Activated T-helper 1 cell treated with anti-CD3 and anti-CD28 coated beads, Interleukin-2, amount 50 U/mL, for 16 hours (primary cell): Measurements from ENCODE around the gene IDH1.
"Not testable (repeated sequence)": the region's sequence is repeated elsewhere in the genome, so short reads cannot be mapped to it uniquely, and the experiment has no call there.

Experiments
- DNase-seq, 2 donors: peaks; one replicate each; pipeline ENCODE4 v3.0.0-alpha.2; 2020; ENCODE audit warnings: low read depth in 1 of 2, low spot score in 1 of 2

Gene IDH1

GRCh38 chr2:208256849-208257813 is 2.3 kb upstream of the IDH1 start:
- DNase-seq, result not testable (repeated sequence)

- DNase-seq, result no peak
These were observed 1.4 kb upstream of the IDH1 start for GRCh38 chr2:208256192-208256782.

- DNase-seq, result no peak
These were observed 761 bp upstream of the IDH1 start for GRCh38 chr2:208255557-208256106.

DNA sequence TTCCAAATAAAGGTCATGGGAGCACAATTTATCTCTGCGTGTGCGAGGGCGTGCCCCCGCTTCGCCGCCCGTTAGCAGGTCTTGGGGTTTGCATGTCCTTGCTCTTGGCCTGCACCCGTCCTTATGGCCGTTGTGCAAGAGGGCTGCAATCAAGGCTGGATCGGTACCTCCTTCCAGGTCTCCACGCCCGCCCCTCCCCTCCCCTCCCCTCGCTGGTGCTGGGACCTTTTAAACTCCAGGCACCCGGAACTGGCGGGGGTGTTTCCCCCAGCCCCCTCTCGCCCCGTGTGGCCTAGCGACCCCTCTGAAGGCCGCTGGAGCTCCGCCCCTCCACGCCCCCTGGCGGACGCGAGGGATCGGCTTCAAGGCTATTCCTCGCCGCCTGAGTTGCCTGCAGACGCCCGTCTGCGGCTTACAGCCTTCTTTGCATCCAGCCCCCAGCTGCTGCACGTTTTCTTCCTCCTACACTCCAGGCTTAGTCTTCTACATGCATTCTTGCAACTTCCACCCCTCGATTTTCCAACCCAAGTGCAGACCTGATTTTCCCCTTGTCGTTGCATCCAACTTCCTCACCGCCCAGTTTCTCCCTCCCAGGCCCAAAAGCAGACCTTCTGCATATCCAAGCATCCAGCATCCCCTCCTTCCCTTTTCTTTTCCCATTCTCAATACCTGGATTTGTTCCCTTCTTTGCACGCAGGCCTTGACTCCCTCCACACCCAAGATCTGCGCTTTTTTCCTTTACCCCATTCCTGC is 577 bp downstream of the IDH1 start:
- peak; percentile 57 to 72 for DNase-seq

DNA sequence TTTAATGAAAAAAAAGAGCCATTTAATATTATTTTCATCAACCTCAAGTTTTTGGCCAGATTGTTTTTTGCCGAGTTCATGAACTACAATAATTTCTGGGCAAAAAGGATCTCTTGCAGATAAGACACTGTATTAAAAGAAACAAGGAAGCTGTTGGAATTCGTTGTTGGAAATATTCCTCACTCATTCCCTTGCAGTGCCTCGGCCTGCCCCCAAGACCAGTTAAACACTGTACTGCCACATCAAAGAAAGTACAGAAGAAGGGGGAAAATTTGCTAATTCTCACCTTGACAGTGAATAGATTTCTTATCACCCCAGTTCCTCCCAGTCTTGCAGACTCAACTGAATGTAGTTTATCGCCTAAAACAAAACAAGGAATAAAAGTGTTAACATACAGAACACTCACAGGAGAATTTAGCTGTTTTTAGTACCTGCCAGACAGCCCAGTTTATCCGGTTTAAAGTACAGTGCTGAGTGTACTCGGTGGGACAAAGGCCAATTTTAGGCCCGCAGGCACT is 1.2 kb downstream of the IDH1 start:
- no peak for DNase-seq

DNA sequence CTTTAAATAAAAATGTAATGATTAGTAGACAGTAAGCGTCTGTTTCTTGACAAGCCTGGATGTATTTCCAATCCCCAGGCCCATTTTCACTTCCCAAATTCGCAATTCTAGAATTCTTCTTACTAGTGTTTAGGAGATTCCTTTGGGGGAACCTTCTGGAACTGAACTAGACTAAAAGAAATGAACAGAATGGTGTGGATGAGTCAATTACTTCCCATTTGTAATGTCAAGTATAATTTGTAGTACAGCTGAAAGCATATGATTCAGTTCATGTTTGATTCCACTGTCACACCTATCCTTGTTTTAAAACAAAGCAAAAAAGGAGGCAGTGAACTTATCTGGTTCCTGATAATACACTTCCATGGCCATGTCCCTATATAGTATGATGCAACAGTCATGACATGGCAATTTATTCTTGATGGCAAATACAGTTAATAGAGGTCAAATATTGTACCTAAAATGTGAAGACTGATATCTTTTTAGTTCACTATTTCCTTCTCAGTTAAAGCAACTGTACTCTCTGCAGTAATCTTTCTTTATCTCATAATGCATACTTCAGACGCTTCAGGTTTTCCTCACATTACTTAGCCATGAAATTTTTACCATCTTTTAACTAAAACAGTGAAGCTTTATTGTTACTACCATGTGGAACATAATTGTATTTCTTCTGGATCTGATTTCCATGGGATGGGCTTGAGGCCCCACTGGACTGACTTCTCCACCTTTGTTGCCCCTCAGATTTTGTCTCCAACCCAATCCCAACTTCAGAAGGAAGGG is 2.0 kb downstream of the IDH1 start:
- DNase-seq, result no peak

DNA sequence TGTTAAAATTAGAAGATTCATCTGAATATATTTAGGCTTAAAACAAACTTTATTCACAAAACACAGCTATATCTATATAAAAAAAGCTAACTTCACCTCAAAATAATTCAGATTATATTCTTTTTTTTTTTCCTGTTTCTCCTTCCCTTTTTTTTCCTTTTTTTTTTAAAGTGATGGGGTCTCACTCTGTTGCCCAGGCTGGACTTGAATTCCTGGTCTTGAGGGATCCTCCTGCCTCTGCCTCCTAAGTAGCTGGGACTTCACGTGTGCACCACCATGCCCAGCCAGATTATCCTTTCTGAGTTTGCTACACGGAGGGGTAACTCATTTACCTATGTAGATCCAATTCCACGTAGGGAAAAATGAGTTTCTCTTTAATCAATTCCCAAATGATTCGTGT is 3.8 kb downstream of the IDH1 start:
- DNase-seq, result no peak

DNA sequence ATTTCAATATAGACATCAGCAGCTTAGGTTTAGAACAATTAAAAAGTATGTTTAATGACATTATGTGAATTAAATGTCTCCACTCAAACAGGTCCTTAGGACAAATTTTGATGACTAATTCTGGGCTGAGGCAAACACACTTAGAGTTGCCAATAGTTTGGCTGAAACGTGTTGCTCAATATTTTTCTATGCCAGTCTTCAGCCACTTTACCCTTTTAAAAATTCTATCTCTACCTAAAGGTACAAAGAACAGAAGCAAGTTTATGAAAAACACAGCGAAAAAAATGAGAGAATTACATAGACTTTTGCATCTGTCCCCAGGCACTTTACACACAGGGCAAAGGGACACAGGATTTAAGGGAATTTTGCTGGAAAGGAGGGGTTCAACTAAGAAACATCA is 4.5 kb downstream of the IDH1 start:
- no peak for DNase-seq

DNA sequence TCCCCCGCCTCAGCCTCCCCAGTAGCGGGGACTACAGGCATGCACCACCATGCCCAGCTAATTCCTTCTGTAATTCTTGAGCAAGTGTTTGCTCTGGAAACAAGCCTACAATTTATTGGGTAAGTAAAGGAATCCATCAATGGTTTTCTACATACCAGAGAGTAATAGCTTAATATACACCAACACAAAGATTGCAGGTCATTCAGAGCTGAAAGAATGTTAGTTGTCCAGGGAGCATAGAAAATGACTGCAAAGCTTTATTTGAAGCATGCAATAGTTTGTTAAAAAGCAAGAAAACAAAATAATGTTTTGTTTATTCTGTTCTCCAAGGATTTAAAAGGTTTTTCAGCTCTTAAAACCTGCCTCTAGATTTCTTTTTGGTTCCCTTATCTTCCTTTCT is 5.6 kb downstream of the IDH1 start:
- DNase-seq, result no peak

DNA sequence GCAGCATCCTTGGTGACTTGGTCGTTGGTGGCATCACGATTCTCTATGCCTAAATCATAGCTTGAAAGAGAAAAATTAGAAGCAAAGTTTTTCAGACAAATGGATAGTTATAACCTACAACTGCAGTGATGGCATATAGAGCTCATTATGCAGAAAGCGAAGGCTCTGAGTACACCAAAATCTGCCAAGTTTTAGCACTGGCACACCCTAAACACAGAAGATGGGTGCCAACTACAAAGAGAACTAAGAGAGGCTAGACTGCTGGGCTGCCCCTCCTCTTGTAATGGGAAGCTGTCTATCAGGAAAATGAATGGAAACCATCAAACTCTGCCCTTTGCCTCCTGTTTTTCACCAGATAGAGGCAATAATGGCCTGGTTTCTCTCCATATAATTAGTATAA is 6.3 kb downstream of the IDH1 start:
- no peak for DNase-seq

GRCh38 chr2:208245746-208246145 is 9.1 kb downstream of the IDH1 start:
- no peak for DNase-seq

DNA sequence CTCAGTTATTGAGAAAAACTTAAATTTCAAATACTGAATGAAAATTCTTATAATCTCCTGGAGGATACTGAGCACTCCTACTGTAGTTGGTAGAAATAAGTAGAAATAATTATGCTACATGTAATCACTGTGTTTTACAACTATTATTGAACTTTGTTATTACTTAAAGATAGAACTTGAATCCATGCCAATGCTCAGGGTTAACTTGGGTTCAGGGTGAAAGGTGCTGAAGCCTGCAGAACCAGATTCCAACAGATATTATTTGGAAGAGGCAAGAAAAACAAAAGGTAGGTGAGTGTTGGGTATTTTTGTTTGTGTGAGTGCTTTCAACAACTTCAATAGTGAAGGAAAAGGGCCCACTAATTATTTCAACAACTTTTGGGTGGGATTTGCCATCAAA is 10.4 kb downstream of the IDH1 start:
- no peak for DNase-seq

GRCh38 chr2:208240619-208241209 is 14.2 kb downstream of the IDH1 start:
- DNase-seq, result no peak

DNA sequence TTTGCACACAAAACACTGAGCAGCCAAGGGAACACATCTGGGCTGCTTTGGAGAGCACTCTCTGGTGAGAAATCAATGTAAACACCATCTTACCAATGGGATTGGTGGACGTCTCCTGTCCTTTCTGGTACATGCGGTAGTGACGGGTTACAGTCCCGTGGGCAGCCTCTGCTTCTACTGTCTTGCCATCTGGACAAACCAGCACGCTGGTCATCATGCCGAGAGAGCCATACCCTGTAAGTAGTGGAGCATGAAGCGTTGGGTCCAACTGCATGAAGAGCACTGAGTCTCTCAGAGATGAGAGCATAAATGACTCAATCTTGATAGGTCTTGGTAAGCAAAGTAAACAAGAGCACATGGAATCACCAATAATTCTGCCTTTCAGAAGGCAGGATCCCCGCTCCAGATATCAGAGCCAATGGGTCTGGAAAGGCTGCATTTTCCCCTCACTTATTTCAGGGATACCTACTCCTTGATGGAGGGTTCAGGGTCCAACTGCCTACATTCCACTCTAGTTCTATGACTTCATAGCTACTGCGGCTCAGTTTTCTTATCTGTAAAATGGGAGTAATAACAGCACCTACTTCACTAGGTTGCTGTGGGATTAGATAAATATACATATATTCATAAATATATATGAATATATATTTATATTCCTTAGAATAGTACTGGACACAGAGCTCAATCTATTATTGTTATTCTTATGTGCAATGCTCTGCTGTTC is 14.9 kb downstream of the IDH1 start:
- DNase-seq, result no peak

DNA sequence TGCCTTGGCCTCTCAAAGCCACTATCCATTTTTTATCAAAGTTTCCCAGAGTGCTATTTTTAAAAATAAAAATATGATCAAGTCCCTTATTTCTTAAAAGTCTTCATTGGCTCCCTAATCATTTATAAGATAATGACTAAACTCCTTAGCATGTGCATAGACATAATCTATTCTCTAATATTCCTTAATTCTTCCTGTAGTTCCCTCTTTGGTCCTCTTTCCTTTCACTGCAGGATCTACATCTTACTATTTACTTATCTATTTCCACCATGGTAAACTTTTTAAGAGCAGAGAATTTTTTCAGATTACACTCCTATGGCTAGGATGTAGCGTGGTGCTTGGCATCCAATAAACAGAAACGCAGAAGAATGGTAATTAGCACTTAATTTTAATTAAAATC is 19.0 kb downstream of the IDH1 start:
- DNase-seq, result no peak

DNA sequence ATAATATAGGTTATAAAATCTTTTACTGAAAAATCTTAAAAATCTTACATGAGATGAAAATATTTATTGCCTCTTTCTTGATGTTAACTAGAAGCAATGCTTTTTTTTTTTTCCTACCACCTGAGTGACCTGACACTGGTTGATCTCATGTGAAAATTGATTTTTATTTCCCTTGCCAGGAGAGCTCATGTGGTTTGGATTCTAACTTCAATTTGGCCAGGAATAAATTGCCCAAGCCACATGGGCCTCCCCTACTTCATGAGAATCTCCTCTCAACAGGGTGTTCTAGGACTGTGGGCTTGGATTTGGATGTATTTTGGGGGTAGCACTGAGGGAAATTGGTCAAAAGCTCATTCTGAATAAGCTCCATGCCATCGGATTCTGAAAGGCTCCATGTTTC is 20.1 kb downstream of the IDH1 start:
- no peak for DNase-seq

GRCh38 chr2:208228476-208228875 is 26.4 kb downstream of the IDH1 start:
- no peak for DNase-seq

DNA sequence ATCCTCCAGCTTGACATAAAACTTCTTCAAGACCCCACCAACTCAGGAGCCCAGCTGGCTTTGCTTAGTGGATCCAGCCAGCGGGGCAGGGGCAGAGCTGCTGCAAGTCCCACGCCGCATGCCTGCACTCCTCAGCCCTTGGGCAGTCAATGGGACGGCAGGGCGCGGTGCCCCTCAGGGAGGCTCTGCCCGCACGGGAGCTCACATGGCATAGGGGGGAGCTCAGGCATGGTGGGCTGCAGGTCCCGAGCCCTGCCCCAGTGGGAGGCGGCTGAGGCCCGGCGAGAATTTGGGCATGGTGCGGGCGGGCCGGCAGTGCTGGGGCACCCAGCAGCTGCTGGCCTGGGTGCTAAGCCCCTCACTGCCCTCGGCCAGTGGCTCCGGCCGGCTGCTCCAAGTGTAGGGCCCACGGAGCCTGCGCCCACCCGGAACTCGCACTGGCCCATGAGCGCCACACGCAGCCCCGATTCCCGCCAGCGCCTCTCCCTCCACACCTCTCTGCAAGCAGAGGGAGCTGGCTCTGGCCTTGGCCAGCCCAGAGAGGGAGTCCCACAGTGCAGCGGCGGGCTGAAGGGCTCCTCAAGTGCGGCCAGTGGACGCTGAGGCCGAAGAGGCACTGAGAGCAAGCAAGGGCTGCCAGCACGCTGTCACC is 27.2 kb downstream of the IDH1 start:
- DNase-seq, result no peak

- no peak for DNase-seq
These were observed 30.1 kb downstream of the IDH1 start for GRCh38 chr2:208224802-208225201.
